GM12891 (cell line): Measurements from ENCODE around the gene GNS.

ENCODE experiments used
- POLR2A ChIP-seq: IDR thresholded peaks from 2 replicates; pipeline ENCODE4 v1.6.1; 2011; ENCODE audit warnings: low read depth, low read length, control low read depth
- POLR2AphosphoS5 ChIP-seq: IDR thresholded peaks from 2 replicates; pipeline ENCODE4 v1.6.1; 2011; ENCODE audit warnings: low read depth, low read length, control low read depth

DNA sequence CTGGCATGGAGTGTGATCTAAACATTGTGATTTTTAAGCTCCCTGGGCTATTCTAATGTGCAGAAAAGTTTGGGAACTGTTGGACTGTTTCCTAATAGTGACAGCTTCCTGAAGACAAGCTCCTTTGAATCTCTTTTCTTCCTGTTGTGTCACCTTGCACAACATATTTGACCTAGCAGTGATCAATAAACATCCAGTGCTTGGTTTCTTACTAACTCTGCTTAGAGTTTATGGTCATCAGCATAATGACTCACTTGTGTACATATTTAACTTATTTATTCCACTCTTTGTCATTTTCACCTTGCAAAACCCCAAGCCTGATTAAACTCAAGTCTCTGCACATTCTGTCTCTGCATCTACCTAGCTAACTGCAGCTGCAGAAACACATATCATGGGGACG is 38.0 kb upstream of the GNS start:
- TF ChIP-seq POLR2A, result no peak
- no peak for TF ChIP-seq POLR2AphosphoS5
